Suprapubic skin (tissue), 4 donors: Measurements from ENCODE around the gene PDE5A. TPM values are rescaled to one million over a fixed set of nuclear protein-coding genes. Genes with fewer than 3 reads are reported as not detected.
A peak's percentile ranks its signal among the peaks of the same experiment; 100 is the strongest.
"Not testable (repeated sequence)": the region's sequence is repeated elsewhere in the genome, so short reads cannot be mapped to it uniquely, and the experiment has no call there.

Source experiments
- DNase-seq, 2 donors: peaks; one replicate each; pipeline ENCODE4 v3.0.0-alpha.2; 2019; ENCODE audit warnings: low spot score in 2 of 2
- H3K27ac ChIP-seq: fragments of 200-600 bp; sonication (generic); one replicate; pipeline ENCODE4 v1.5.1; 2019
- H3K27me3 ChIP-seq: fragments of 200-600 bp; sonication (generic); one replicate; pipeline ENCODE4 v1.5.1; 2019
- H3K36me3 ChIP-seq: fragments of 200-600 bp; sonication (generic); one replicate; pipeline ENCODE4 v1.5.1; 2019
- H3K4me1 ChIP-seq: fragments of 200-600 bp; sonication (generic); one replicate; pipeline ENCODE4 v1.5.1; 2019
- H3K4me3 ChIP-seq: fragments of 200-600 bp; sonication (generic); one replicate; pipeline ENCODE4 v1.5.1; 2019; ENCODE audit warnings: mild to moderate bottlenecking
- H3K9me3 ChIP-seq: fragments of 200-600 bp; sonication (generic); one replicate; pipeline ENCODE4 v1.5.1; 2019
- EP300 ChIP-seq: sonication (generic); formaldehyde crosslinking; IDR thresholded peaks from one replicate; pipeline ENCODE4 v1.6.1; 2017; ENCODE audit warnings: antibody characterized with exemption
- POLR2A ChIP-seq, 2 donors: fragments of 450-650 bp; IDR thresholded peaks; one replicate each; pipeline ENCODE4 v1.6.1; 2017; ENCODE audit warnings: antibody characterized with exemption in 2 of 2, mild to moderate bottlenecking in 2 of 2, moderate library complexity in 2 of 2
- POLR2AphosphoS5 ChIP-seq, 3 donors: sonication (generic); formaldehyde crosslinking; IDR thresholded peaks; one replicate each; pipeline ENCODE4 v1.6.1; 2017; ENCODE audit warnings: antibody characterized with exemption in 3 of 3
- WGBS: methylation state at CpG from one replicate; pipeline ENCODE4 v1.1.5; 2018; 5-methylcytosine and 5-hydroxymethylcytosine counted together
- total RNA-seq, 4 donors: library from RNA; depleted of rRNA; stranded (reverse); fragments of >200 nt; gene quantifications; one replicate each; pipeline ENCODE4 v1.1.0, GENCODE V29; 2016
- TF ChIP-seq, protein P1 (sequence below), 2 donors: fragments of 200-600 bp in 1 of 2; fragments of 450-650 bp in 1 of 2; sonication (generic) in 1 of 2; IDR thresholded peaks; one replicate each; pipeline ENCODE4 v1.5.1; 2016 to 2019; ENCODE audit warnings: antibody characterized with exemption in 2 of 2, mild to moderate bottlenecking in 1 of 2, moderate library complexity in 1 of 2

The PDE5A gene
- total RNA-seq, 4 donors from 2014 or later: 6.4 to 20.0 (median 9.8) TPM

DNA sequence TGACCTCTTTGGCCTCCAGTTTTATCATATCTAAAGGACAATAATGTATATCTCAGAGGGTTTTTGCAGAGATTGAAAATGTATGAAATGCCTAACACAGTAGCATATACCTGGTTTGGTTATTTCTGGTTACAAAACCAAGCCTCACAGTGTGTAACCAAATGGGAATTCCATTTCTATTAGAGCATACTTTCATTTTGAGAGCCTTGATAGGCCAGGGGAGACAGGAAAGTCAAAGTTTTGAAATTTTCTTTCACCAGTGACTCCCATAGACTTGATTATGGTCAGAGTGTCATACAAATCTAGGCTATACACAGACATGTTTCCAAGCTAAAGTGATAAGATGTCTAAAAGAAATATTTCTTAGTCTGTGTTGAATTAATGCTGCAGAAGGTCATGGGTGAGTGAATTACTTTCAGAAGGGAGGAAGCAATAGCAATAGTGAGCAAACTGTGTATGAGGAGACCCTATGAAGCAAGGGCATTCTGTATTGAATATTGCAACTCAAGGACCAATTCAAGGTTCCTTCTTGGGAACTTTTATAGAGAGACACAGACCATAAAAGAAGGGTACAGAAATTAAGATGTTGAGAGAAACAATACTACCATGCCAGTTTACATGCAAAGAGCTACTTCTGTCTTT lies 151.1 kb downstream of the PDE5A start:
- no peak for DNase-seq
- H3K4me1 ChIP-seq: no peaks in the 10 kb centered on the region
- no peak overlapping the region for H3K27ac ChIP-seq
- no peak for TF ChIP-seq POLR2A (IDR thresholded peaks at IDR 0.05)
- TF ChIP-seq POLR2AphosphoS5 (IDR thresholded peaks at IDR 0.05): no peak
- TF ChIP-seq EP300: no peak
- TF ChIP-seq, protein P1, sequence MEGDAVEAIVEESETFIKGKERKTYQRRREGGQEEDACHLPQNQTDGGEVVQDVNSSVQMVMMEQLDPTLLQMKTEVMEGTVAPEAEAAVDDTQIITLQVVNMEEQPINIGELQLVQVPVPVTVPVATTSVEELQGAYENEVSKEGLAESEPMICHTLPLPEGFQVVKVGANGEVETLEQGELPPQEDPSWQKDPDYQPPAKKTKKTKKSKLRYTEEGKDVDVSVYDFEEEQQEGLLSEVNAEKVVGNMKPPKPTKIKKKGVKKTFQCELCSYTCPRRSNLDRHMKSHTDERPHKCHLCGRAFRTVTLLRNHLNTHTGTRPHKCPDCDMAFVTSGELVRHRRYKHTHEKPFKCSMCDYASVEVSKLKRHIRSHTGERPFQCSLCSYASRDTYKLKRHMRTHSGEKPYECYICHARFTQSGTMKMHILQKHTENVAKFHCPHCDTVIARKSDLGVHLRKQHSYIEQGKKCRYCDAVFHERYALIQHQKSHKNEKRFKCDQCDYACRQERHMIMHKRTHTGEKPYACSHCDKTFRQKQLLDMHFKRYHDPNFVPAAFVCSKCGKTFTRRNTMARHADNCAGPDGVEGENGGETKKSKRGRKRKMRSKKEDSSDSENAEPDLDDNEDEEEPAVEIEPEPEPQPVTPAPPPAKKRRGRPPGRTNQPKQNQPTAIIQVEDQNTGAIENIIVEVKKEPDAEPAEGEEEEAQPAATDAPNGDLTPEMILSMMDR (IDR thresholded peaks at IDR 0.05): no peak
- no peak overlapping the region for H3K4me3 ChIP-seq
- no peaks in the 10 kb centered on the region for H3K27me3 ChIP-seq
- no peaks in the 10 kb centered on the region for H3K9me3 ChIP-seq
- peaks cover 31% of the 10 kb centered on the region for H3K36me3 ChIP-seq

- 79% methylated on average over 3 of the region's 3 CpGs for WGBS
- H3K4me1 ChIP-seq: no peaks in the 10 kb centered on the region
- no peak for TF ChIP-seq EP300
- no peak for TF ChIP-seq POLR2A (IDR thresholded peaks at IDR 0.05)
- TF ChIP-seq POLR2AphosphoS5 (IDR thresholded peaks at IDR 0.05): no peak
- TF ChIP-seq, protein P1 (IDR thresholded peaks at IDR 0.05): no peak
- no peak for DNase-seq
- peaks cover 15% of the 10 kb centered on the region for H3K36me3 ChIP-seq
- H3K4me3 ChIP-seq: no peak overlapping the region
- no peaks in the 10 kb centered on the region for H3K9me3 ChIP-seq
- no peak overlapping the region for H3K27ac ChIP-seq
- H3K27me3 ChIP-seq: no peaks in the 10 kb centered on the region
Observed at GRCh38 chr4:119471259-119471658, 157.3 kb downstream of the PDE5A start.

- not testable (repeated sequence) for H3K27me3 ChIP-seq, DNase-seq, H3K27ac ChIP-seq, H3K9me3 ChIP-seq, H3K4me1 ChIP-seq, H3K4me3 ChIP-seq
- peaks cover 13% of the 10 kb centered on the region for H3K36me3 ChIP-seq
Observed at GRCh38 chr4:119470737-119471063, 157.9 kb downstream of the PDE5A start.

DNA sequence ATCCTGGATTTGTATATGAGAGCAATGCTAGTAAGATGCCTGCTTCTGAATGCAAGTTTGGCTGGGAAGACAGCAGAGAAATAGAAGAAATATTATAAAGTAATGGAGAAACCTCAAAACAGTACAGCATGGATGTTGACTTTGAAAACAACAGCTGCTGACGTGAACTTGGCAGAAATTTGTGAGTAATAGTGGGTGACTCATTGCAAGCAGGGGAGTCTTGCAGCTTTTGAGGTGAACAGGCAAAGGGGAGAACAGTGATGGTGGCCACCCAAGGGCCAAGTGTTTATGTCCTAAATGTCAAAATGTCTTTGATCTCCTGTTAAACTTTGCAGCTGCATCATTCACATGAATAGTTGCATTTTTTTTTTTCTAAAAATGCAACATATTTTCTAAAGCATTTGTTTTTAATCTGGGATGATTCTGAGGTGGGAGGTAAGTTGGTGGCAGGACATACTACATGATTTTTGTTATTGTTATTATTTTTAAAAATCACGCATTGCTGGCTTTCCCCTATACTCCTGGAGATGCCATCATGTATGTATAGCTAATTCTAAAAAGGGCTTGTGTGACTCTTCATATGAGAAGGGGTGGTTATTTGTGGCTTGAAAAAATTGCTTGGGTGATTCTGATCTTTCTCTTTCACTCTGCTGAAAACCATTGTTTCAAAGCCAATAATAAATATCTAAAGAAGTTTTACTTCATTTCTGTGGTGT lies 158.4 kb downstream of the PDE5A start:
- H3K9me3 ChIP-seq, DNase-seq, H3K27ac ChIP-seq, H3K4me1 ChIP-seq, H3K4me3 ChIP-seq, H3K27me3 ChIP-seq: not testable (repeated sequence)
- WGBS: 64% methylated on average over 2 of the region's 2 CpGs
- H3K36me3 ChIP-seq: peaks cover 13% of the 10 kb centered on the region

DNA sequence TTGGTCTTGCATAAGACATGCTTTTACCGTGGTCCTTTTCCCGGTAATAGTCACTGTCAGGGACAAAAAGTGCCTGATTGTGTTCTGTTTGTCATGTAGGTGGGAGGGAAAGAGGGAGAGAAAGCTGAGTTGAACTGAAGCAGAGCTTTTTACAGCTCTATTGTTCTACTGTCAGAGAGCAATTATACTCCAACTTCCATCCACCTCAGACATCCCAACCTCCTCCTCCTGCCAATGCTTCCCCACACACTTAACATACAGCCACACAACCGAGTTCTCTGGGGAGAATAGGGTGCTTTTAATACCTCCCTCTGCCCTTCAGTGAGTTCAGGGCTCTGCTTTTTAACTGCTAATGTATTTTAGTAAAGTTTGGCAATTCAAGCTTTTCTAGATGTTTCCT lies 159.6 kb downstream of the PDE5A start:
- DNase-seq, H3K27ac ChIP-seq, H3K9me3 ChIP-seq, H3K27me3 ChIP-seq, H3K4me1 ChIP-seq, H3K4me3 ChIP-seq: not testable (repeated sequence)
- peaks cover 15% of the 10 kb centered on the region for H3K36me3 ChIP-seq
- 90% methylated on average over 3 of the region's 3 CpGs for WGBS

DNA sequence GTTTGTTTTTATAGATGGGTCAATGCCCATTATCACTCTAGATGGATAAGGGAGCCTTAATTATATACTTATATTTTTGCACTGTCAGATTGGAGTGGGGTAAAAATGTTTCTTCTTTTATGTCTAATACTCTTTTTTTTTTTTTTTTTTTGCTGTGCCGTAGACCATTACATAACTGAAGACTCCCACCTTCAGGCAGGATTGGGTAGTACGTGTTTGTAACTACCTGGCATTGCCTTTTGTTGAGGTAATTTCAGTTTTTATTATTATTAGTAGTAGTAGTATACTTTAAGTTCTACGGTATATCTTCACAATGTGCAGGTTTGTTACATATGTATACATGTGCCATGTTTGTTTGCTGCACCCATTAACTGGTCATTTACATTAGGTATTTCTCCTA lies 165.9 kb downstream of the PDE5A start:
- H3K27me3 ChIP-seq, H3K4me3 ChIP-seq, DNase-seq, H3K4me1 ChIP-seq, H3K9me3 ChIP-seq, H3K36me3 ChIP-seq, H3K27ac ChIP-seq: not testable (repeated sequence)
- WGBS: 74% methylated on average over 3 of the region's 3 CpGs

DNA sequence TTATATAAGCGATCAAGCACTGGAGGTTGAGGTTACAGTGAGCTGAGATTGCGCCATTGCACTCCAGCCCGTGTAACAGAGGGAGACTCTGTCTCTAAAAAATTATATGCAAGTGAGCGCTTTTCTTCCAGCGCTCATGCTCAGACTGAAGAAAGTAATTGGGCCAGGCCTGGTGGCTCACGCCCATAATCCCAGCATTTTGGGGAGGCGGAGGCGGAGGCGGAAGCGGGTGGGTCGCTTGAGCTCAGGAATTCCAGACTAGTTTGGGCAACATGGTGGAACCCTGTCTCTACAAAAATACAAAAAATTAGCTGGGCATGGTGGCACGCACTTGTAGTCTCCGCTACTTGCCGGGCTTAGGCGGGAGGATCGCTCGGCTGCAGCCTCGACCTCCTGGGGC lies 172.9 kb downstream of the PDE5A start:
- H3K4me1 ChIP-seq, H3K27ac ChIP-seq, DNase-seq, H3K9me3 ChIP-seq, H3K36me3 ChIP-seq, H3K27me3 ChIP-seq: not testable (repeated sequence)
- peak overlapping the region; percentile 82 for H3K4me3 ChIP-seq
- 48% methylated on average over 18 of the region's 18 CpGs for WGBS
